ENCODE data around the gene ZACN.
"Not testable (repeated sequence)": the region's sequence is repeated elsewhere in the genome, so short reads cannot be mapped to it uniquely, and the experiment has no call there.

ZACN gene

DNA sequence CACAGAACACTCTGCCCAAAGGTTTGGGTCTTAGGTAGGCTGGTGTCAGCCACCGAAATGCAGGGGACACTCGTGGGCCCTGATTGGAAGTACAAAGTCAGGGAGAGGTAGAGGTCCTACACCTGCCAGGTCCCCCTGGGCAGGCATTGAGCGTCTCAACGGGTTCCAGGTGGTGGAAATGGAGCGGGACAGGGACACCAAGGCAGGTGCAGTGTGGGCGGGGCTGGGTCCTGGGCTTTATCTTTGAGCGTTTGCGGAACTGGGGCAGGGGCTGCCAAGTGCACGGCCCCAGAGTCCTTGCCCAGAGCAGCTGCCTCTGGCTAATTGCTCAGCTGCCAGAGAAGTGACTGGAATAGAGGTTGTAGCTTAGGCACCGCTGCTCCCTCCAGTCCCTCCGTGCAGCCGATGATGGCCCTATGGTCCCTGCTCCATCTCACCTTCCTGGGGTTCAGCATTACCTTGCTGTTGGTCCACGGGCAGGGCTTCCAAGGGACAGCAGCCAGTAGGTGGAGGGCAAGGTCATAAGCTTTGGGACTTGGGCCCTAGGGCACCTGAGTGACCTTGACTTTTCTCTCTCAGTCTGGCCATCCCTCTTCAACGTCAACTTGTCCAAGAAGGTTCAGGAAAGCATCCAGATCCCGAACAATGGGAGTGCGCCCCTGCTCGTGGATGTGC, at the start of gene ZACN:
Gene ZACN, plus strand, starts transcription at position 323 of the 675 bp plus-strand sequence. Its CDS starts 83 bp downstream, at position 406.
- DNase-seq (ENCODE audit: low read depth in 1 of 2, low spot score in 1 of 2): peak in 1 of 2 experiments; percentile 32
- TF ChIP-seq JUND (IDR thresholded peaks at IDR 0.05; ENCODE audit: low read depth): no peak
- in situ Hi-C loops (cut with HindIII; ENCODE audit: low pct_unique_long_range_greater_than_20kb, low sequenced_read_pairs): no loop called here

- TF ChIP-seq JUND (IDR thresholded peaks at IDR 0.05; ENCODE audit: low read depth): no peak
- in situ Hi-C loops (cut with HindIII; ENCODE audit: low pct_unique_long_range_greater_than_20kb, low sequenced_read_pairs): no loop called here
- peak in 1 of 2 experiments; percentile 54 for DNase-seq (ENCODE audit: low read depth in 1 of 2, low spot score in 1 of 2)
Measured at GRCh38 chr17:76032073-76032779, 46.8 kb upstream of the ZACN start.

GRCh38 chr17:76032780-76033108, 46.2 kb upstream of the ZACN start:
- in situ Hi-C loops (cut with HindIII; ENCODE audit: low pct_unique_long_range_greater_than_20kb, low sequenced_read_pairs): no loop called here
- peak in 1 of 2 experiments; percentile 16 for DNase-seq (ENCODE audit: low read depth in 1 of 2, low spot score in 1 of 2)
- no peak for TF ChIP-seq JUND (IDR thresholded peaks at IDR 0.05; ENCODE audit: low read depth)

- in situ Hi-C loops (cut with HindIII; ENCODE audit: low pct_unique_long_range_greater_than_20kb, low sequenced_read_pairs): no loop called here
- DNase-seq (ENCODE audit: low read depth in 1 of 2, low spot score in 1 of 2): no peak
- TF ChIP-seq JUND (IDR thresholded peaks at IDR 0.05; ENCODE audit: low read depth): no peak
Measured at GRCh38 chr17:76033139-76033538, 45.8 kb upstream of the ZACN start.

GRCh38 chr17:76034428-76035350, 44.3 kb upstream of the ZACN start:
- DNase-seq (ENCODE audit: low read depth in 1 of 2, low spot score in 1 of 2): no peak
- no peak for TF ChIP-seq JUND (IDR thresholded peaks at IDR 0.05; ENCODE audit: low read depth)
- in situ Hi-C loops (cut with HindIII; ENCODE audit: low pct_unique_long_range_greater_than_20kb, low sequenced_read_pairs): no loop called here

DNA sequence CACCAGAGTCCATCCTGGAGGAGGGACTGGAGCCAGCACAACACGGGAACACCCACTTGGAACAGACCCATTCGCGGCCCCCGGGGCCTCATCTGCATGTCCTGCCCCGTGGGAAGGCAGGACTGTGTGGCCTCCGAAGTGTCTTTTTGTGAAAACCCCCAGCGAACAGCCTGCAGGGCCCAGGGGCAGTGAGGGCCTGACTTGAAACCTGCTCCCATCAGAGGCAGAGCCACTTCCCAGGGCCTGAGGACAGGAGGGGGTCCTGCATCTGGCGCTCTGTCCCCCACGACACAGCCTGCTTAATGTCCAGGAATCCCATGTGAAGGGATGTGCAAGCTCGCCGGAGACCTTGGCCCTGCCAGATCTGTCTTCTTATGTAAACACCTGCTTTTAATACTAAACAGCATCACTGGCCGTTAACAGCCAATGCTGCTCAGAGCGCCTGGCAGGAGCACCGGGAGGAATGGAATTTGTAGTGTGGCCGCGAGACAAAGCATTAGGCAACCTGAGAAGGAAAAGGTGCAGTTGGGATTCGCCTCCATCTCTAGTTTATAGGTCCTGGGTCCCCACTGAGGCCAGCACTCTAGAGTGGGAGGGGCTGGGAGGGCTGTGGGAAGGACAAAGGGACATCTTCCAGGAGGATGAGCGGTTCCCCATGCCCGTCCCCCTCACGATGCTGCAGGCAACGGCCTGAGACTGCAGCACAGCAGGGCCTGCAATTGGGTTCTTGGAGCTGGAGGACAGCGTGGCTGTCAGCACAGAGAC, 42.3 kb upstream of the ZACN start:
- in situ Hi-C loops (cut with HindIII; ENCODE audit: low pct_unique_long_range_greater_than_20kb, low sequenced_read_pairs): no loop called here
- no peak for TF ChIP-seq JUND (IDR thresholded peaks at IDR 0.05; ENCODE audit: low read depth)
- no peak for DNase-seq (ENCODE audit: low read depth in 1 of 2, low spot score in 1 of 2)

DNA sequence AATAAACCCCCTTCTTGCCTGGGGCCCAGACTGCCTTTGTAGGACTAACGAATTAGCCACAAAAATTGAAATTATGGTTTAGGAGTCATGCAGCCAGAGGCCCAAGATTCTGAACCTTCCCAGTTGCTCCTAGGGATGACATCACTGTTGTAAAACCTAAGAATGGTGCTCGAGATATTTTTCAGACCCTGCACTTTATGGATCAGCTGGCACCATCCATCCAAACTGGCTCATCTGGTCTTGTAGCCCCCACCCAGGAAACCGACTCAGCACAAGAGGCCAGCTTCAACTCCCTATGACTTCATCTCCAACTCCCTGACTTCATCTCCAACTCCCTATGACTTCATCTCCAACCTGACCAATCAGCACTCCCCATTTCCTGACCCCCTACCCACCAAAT, 40.9 kb upstream of the ZACN start:
- in situ Hi-C loops (cut with HindIII; ENCODE audit: low pct_unique_long_range_greater_than_20kb, low sequenced_read_pairs): no loop called here
- no peak for DNase-seq (ENCODE audit: low read depth in 1 of 2, low spot score in 1 of 2)
- TF ChIP-seq JUND (IDR thresholded peaks at IDR 0.05; ENCODE audit: low read depth): no peak

DNA sequence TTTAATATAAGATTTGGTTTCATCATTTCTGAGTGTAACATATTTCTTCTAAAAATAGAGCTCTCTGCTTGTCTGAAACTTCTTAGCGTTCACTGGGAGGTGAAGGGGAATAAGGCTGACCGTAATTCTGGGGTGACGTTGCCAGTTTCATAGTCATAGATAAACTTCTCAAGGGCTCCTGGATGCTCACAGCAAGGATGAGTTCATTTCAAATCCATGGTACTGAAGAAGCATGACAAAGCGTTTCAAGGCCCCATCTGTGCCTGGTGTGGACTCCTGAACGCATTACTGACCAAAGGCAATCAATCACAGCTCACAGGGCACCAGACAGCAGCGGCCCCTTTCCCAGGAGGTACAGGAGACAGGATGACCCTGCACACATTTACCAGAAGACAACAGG, 39.9 kb upstream of the ZACN start:
- in situ Hi-C loops (cut with HindIII; ENCODE audit: low pct_unique_long_range_greater_than_20kb, low sequenced_read_pairs): no loop called here
- TF ChIP-seq JUND (IDR thresholded peaks at IDR 0.05; ENCODE audit: low read depth): no peak
- no peak for DNase-seq (ENCODE audit: low read depth in 1 of 2, low spot score in 1 of 2)

DNA sequence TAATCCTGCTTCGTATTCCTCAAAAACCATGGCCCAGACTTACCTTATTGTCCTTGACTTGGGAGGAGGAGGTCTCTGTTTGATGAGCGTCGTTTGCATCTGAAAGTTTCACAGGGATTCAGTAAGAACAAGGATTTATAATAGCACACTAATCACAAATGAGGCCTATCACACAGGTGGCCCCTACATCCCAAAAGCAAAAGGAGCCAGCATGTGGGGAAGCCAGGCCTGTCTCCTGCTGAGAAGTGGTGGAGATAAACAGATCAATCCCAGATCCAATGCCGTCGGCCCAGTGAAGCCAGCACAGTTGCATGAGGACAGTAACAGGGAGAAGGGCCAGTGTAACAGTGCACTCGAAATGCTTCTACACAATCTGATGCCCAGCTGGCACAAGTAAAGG, 38.6 kb upstream of the ZACN start:
- TF ChIP-seq JUND (IDR thresholded peaks at IDR 0.05; ENCODE audit: low read depth): no peak
- no peak for DNase-seq (ENCODE audit: low read depth in 1 of 2, low spot score in 1 of 2)
- in situ Hi-C loops (cut with HindIII; ENCODE audit: low pct_unique_long_range_greater_than_20kb, low sequenced_read_pairs): no loop called here

DNA sequence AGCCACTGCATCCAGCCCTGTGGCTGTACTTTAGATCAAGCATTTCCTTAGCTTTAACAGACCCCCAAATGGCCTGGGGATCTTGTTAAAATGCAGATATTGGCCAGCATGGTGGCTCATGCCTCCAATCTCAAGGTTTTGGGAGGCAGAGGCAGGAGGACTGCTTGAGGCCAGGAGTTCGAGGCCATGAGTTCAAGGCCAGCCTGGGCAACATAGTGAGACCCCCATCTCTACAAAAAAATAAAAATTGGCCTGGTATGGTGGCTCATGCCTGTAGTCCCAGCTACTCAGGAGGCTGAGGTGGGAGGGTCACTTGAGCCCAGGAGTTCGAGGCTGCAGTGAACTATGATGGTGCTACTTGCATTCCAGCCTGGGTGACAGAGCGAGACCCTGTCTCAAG, 36.1 kb upstream of the ZACN start:
- DNase-seq (ENCODE audit: low read depth in 1 of 2, low spot score in 1 of 2); in situ Hi-C loops (cut with HindIII; ENCODE audit: low pct_unique_long_range_greater_than_20kb, low sequenced_read_pairs): not testable (repeated sequence)

GRCh38 chr17:76044475-76045007, 34.4 kb upstream of the ZACN start:
- in situ Hi-C loops (cut with HindIII; ENCODE audit: low pct_unique_long_range_greater_than_20kb, low sequenced_read_pairs): not testable (repeated sequence)

GRCh38 chr17:76046064-76046463, 32.9 kb upstream of the ZACN start:
- TF ChIP-seq JUND (IDR thresholded peaks at IDR 0.05; ENCODE audit: low read depth): no peak
- in situ Hi-C loops (cut with HindIII; ENCODE audit: low pct_unique_long_range_greater_than_20kb, low sequenced_read_pairs): no loop called here
- peak in 1 of 2 experiments; percentile 22 for DNase-seq (ENCODE audit: low read depth in 1 of 2, low spot score in 1 of 2)

More at GRCh38 chr17:76044475-76045007, 34.4 kb upstream of the ZACN start:
- DNase-seq (ENCODE audit: low read depth in 1 of 2, low spot score in 1 of 2): not testable (repeated sequence)
